Mucosa of stomach (tissue), 1 donor: ENCODE results near the gene FIS1.
"Not testable (repeated sequence)": the region's sequence is repeated elsewhere in the genome, so short reads cannot be mapped to it uniquely, and the experiment has no call there.

ENCODE experiments used
- H3K27me3 ChIP-seq: one replicate; pipeline ENCODE4 v1.7.0; 2013; ENCODE audit warnings: mild to moderate bottlenecking, low read length; ENCODE audit not compliant: control insufficient read depth, insufficient read depth
- H3K36me3 ChIP-seq: one replicate; pipeline ENCODE4 v1.7.0; 2013; ENCODE audit warnings: low read length; ENCODE audit not compliant: control insufficient read depth, insufficient read depth
- H3K4me1 ChIP-seq: one replicate; pipeline ENCODE4 v1.7.0; 2013; ENCODE audit warnings: mild to moderate bottlenecking, low read length; ENCODE audit not compliant: control insufficient read depth, insufficient read depth
- H3K4me3 ChIP-seq: one replicate; pipeline ENCODE4 v1.7.0; 2013; ENCODE audit warnings: low read length
- H3K9ac ChIP-seq: one replicate; pipeline ENCODE4 v1.7.0; 2013; ENCODE audit warnings: mild to moderate bottlenecking, low read length, moderate library complexity
- H3K9me3 ChIP-seq: one replicate; pipeline ENCODE4 v1.7.0; 2013; ENCODE audit warnings: mild to moderate bottlenecking, low read length, moderate library complexity; ENCODE audit not compliant: control insufficient read depth
- donor health status: Pancreatic carcinoma.

Gene FIS1

GRCh38 chr7:101244375-101245146, at the start of gene FIS1:
FIS1 (minus strand) TSS chr7:101245081; CDS start chr7:101245004, 77 bp downstream.
- Histone ChIP-seq H3K4me3 (peak within 1 kb of the TSS; percentile 97), H3K9ac (peak within 1 kb of the TSS; percentile 85), H3K9me3 (no peaks in the 10 kb centered on the region), H3K4me1 (peaks cover 34% of the 10 kb centered on the region), H3K36me3 (no peaks in the 10 kb centered on the region), H3K27me3 (no peaks in the 10 kb centered on the region)

GRCh38 chr7:101294039-101294831, 49.4 kb upstream of the FIS1 start:
- Histone ChIP-seq H3K9me3 (no peaks in the 10 kb centered on the region), H3K36me3 (no peaks in the 10 kb centered on the region), H3K4me1 (no peaks in the 10 kb centered on the region), H3K27me3 (peaks cover 28% of the 10 kb centered on the region), H3K4me3 (no peak overlapping the region), H3K9ac (no peak overlapping the region)

- not testable (repeated sequence) for H3K4me3 ChIP-seq, H3K4me1 ChIP-seq, H3K36me3 ChIP-seq, H3K9ac ChIP-seq, H3K9me3 ChIP-seq
- peaks cover 23% of the 10 kb centered on the region for H3K27me3 ChIP-seq
These were observed 48.5 kb upstream of the FIS1 start for GRCh38 chr7:101293069-101294021.

- not testable (repeated sequence) for H3K4me1 ChIP-seq, H3K4me3 ChIP-seq, H3K36me3 ChIP-seq, H3K9ac ChIP-seq, H3K9me3 ChIP-seq
- H3K27me3 ChIP-seq, result peaks cover 23% of the 10 kb centered on the region
These were observed 47.7 kb upstream of the FIS1 start for GRCh38 chr7:101292566-101292965.

- not testable (repeated sequence) for H3K4me1 ChIP-seq, H3K9me3 ChIP-seq, H3K9ac ChIP-seq, H3K4me3 ChIP-seq, H3K36me3 ChIP-seq
- H3K27me3 ChIP-seq, result peaks cover 23% of the 10 kb centered on the region
These were observed 45.5 kb upstream of the FIS1 start for GRCh38 chr7:101290186-101291037.

- H3K36me3 ChIP-seq, H3K4me1 ChIP-seq, H3K9me3 ChIP-seq, H3K4me3 ChIP-seq, H3K9ac ChIP-seq: not testable (repeated sequence)
- peaks cover 23% of the 10 kb centered on the region for H3K27me3 ChIP-seq
These were observed 44.8 kb upstream of the FIS1 start for GRCh38 chr7:101289687-101290086.

GRCh38 chr7:101288439-101288838, 43.6 kb upstream of the FIS1 start:
- H3K9me3 ChIP-seq, result no peaks in the 10 kb centered on the region
- no peak overlapping the region for H3K9ac ChIP-seq
- peaks cover 20% of the 10 kb centered on the region for H3K27me3 ChIP-seq
- no peaks in the 10 kb centered on the region for H3K36me3 ChIP-seq
- no peaks in the 10 kb centered on the region for H3K4me1 ChIP-seq
- H3K4me3 ChIP-seq, result no peak overlapping the region

- Histone ChIP-seq H3K36me3 (no peaks in the 10 kb centered on the region), H3K4me1 (no peaks in the 10 kb centered on the region), H3K9me3 (no peaks in the 10 kb centered on the region), H3K4me3 (no peak overlapping the region), H3K9ac (no peak overlapping the region), H3K27me3 (peaks cover 14% of the 10 kb centered on the region)
These were observed 42.2 kb upstream of the FIS1 start for GRCh38 chr7:101287032-101287431.

GRCh38 chr7:101285880-101286279, 41.0 kb upstream of the FIS1 start:
- not testable (repeated sequence) for H3K9me3 ChIP-seq, H3K27me3 ChIP-seq, H3K4me1 ChIP-seq, H3K36me3 ChIP-seq, H3K4me3 ChIP-seq, H3K9ac ChIP-seq

GRCh38 chr7:101285171-101285570, 40.3 kb upstream of the FIS1 start:
- Histone ChIP-seq H3K4me3 (no peak overlapping the region), H3K4me1 (no peaks in the 10 kb centered on the region), H3K36me3 (no peaks in the 10 kb centered on the region), H3K9me3 (no peaks in the 10 kb centered on the region), H3K9ac (no peak overlapping the region), H3K27me3 (peaks cover 4% of the 10 kb centered on the region)

GRCh38 chr7:101280912-101281311, 36.0 kb upstream of the FIS1 start:
- H3K27me3 ChIP-seq, H3K36me3 ChIP-seq, H3K9me3 ChIP-seq, H3K9ac ChIP-seq, H3K4me3 ChIP-seq, H3K4me1 ChIP-seq: not testable (repeated sequence)
